ENCODE data around the gene HDAC4.

- TF ChIP-seq, protein P1, sequence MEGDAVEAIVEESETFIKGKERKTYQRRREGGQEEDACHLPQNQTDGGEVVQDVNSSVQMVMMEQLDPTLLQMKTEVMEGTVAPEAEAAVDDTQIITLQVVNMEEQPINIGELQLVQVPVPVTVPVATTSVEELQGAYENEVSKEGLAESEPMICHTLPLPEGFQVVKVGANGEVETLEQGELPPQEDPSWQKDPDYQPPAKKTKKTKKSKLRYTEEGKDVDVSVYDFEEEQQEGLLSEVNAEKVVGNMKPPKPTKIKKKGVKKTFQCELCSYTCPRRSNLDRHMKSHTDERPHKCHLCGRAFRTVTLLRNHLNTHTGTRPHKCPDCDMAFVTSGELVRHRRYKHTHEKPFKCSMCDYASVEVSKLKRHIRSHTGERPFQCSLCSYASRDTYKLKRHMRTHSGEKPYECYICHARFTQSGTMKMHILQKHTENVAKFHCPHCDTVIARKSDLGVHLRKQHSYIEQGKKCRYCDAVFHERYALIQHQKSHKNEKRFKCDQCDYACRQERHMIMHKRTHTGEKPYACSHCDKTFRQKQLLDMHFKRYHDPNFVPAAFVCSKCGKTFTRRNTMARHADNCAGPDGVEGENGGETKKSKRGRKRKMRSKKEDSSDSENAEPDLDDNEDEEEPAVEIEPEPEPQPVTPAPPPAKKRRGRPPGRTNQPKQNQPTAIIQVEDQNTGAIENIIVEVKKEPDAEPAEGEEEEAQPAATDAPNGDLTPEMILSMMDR (IDR thresholded peaks at IDR 0.05; ENCODE audit: insufficient read depth, low read length, poor library complexity, severe bottlenecking): no peak
- no peak for TF ChIP-seq EZH2phosphoT487 (conservative IDR thresholded peaks at IDR 0.05; ENCODE audit: low read length)
These were observed 203.7 kb downstream of the HDAC4 start for GRCh38 chr2:239197146-239197545.
